Activated CD8-positive, alpha-beta memory T cell treated with anti-CD3 and anti-CD28 coated beads for 4 hours (primary cell): Measurements from ENCODE around the gene NPY5R.

Experiments used
- DNase-seq, 2 donors: peaks; one replicate each; pipeline ENCODE4 v3.0.0-alpha.2; 2020; ENCODE audit warnings: low read depth in 2 of 2

NPY5R gene

GRCh38 chr4:163343604-163344146, at the start of gene NPY5R:
Gene NPY5R (plus strand): TSS chr4:163343892. CDS start chr4:163350274, 6,382 bp downstream.
- no peak for DNase-seq

GRCh38 chr4:163295138-163295537, 48.6 kb upstream of the NPY5R start:
- DNase-seq, result no peak

DNA sequence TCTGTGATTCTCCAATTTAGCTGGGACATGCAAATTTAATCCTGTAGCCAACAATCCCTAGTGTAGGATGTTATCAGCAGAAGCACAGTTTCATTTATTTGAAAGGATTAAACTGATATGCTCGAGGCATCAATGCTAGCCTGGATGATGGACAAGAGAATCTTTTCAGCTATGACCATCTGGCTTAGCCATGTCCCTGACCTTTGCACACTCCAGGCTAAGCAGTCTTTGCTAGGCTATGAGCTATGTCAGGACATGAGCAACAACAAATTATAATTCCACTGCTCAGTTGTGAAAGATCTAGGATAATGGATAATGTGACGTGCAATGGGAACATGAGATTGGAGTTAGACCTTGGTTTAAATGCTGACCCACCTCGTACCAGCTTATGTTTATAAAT, 43.2 kb upstream of the NPY5R start:
- no peak for DNase-seq

DNA sequence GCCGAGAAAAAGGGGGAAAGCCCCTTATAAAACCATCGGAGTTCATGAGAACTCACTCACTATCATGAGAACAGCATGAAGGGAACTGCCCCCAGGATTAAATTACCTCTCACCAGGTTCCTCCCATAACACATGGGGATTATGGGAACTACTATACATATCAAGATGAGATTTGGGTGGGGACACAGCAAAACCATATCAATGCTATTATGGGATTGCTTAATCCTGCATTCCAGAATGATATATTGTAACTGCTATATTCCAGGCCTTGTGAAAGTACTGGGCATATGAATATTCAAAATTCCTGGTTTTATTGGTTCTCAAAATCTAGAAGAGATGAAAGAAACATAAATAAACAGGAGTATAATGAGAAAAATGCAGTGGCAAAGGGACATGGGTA, 40.6 kb upstream of the NPY5R start:
- no peak for DNase-seq

DNA sequence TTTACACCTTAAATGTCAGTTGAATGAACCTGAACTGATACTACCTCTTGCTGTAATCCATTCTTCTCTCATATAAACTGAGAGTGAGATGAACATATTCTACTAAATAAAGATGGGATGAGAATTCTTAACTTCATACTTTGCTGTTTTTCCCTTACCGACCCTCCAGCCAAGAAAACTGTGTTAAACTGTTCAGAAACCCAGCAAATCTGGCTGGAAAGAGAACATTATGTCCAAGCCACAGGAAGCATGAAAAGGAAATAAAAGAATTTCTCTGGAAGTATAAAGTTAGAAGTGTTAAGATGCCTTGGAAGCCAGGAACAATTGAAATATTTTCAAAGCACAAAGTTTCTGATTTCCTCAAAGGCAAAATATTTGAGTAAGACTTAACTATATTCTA, 34.2 kb upstream of the NPY5R start:
- no peak for DNase-seq

GRCh38 chr4:163317110-163317509, 26.6 kb upstream of the NPY5R start:
- DNase-seq, result no peak

DNA sequence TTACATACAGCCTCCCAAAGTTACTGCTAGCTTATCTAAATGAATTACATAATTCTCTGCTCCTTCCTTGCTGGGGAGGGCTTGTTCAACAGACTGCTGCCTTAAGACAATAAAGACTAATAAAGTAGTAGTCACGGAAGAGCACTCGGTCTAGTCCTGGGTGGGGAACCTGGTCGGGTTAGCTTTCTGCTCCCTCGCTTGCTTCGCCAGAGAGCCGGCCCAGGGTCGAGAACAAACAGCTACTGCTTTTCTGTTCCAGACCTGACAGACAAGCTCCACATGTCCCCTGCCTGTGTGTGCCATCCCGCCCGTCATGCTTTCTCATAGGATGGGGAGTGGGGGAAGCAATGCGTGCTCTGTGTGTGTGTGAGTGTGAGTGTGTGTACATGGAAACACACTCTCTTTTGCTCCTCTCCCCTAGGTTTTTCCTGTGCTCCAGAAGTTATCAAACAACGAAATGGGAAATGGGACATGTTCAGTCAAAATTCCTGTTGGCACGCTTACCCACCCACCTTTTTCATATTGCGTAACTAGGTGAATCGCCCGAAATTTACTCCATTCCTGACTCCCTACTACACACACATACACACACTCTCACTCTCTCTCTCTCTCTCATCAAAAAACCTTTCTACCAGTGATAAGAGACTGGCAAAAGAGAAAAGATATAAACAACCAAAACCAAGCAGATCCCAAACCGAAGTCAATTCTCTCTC, 12.6 kb upstream of the NPY5R start:
- no peak for DNase-seq

GRCh38 chr4:163331629-163332376, 11.9 kb upstream of the NPY5R start:
- no peak for DNase-seq

GRCh38 chr4:163332526-163333406, 10.9 kb upstream of the NPY5R start, which contains the start of gene NPY1R:
Gene NPY1R (minus strand): TSS chr4:163332596. CDS start chr4:163326554, 6,042 bp downstream.
- DNase-seq, result no peak

GRCh38 chr4:163335384-163335783, 8.3 kb upstream of the NPY5R start:
- DNase-seq, result no peak

GRCh38 chr4:163344147-163345125, 744 bp downstream of the NPY5R start:
- no peak for DNase-seq

DNA sequence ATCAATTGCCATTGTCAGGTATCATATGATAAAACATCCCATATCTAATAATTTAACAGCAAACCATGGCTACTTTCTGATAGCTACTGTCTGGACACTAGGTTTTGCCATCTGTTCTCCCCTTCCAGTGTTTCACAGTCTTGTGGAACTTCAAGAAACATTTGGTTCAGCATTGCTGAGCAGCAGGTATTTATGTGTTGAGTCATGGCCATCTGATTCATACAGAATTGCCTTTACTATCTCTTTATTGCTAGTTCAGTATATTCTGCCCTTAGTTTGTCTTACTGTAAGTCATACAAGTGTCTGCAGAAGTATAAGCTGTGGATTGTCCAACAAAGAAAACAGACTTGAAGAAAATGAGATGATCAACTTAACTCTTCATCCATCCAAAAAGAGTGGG, 7.0 kb downstream of the NPY5R start:
- DNase-seq, result no peak

DNA sequence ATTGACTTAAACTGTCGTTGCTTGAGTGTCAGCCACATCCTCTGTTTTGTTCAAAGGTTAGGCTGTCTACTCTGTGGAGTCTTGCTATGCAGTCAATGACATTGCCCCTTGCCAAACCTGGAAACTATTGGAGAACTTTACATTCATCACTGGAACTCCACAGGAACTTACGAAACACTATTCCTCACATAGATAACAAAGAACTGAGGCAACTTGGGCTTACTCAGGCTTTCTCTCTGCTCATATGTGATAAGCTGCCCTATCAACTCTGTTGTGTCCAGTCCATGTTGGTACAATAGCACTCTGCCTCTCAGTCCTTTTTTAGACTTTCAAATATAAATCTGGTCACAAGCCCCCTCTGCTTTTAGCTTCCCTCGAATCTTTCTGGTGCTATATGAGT, 9.4 kb downstream of the NPY5R start:
- DNase-seq, result no peak

GRCh38 chr4:163356104-163356503, 12.4 kb downstream of the NPY5R start:
- DNase-seq, result no peak

DNA sequence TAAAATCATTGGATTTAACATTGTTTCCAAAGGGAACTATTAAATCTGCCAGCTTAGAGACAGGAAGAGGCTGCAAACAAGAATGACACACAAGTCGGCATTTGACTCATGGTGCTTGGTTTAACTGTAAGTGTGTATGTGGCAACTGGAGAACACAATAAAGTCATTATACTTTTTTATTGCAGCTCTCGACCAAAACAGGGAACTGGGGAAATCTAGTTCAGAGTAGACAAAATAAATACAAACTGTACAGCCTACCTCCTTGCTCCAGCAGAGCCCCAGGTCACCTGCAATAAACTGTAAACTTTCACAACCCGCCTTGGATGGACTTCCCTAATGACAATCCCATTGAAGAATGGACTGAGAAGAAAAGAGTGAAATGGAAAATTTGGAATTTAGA, 24.0 kb downstream of the NPY5R start:
- no peak for DNase-seq

DNA sequence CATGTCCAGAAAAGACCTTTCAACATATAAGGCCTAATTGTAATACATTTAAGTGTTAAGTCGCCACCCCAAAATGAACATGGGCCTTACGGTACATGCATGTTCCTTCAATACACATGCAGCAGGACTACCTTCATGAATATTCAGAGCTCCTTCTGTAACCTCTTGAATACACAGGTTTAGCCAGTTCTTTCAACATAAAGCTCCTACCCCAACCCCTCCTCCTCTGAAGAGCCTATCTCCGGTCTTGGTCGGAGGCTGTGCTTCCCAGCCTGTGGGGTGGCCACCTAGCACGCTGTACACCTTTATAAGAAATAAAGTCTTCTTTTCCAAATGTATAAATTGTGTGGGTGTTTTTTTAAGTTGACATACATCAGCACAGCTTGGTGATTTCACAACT, 28.3 kb downstream of the NPY5R start:
- DNase-seq, result no peak

- DNase-seq, result no peak
Observed at GRCh38 chr4:163378661-163379060, 35.0 kb downstream of the NPY5R start.

DNA sequence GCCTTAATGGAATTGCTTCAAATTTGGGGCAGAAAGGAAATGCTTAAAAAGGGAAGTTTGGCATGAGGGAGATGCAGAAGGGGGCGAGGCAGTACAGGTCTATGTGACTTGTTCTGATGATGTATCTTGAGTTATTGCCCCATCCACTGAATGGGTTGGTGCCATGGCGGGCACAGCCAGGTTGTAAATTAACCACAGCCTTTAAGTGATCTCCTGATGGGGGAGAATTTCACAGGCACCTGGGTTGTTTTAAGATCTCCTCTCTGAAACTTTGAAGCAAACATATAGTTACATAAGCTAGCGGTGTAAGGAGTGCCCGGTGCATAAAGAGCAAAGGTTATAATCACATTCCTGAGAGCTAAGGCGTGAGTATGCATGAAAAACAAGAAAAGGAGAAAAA, 37.0 kb downstream of the NPY5R start:
- no peak for DNase-seq

DNA sequence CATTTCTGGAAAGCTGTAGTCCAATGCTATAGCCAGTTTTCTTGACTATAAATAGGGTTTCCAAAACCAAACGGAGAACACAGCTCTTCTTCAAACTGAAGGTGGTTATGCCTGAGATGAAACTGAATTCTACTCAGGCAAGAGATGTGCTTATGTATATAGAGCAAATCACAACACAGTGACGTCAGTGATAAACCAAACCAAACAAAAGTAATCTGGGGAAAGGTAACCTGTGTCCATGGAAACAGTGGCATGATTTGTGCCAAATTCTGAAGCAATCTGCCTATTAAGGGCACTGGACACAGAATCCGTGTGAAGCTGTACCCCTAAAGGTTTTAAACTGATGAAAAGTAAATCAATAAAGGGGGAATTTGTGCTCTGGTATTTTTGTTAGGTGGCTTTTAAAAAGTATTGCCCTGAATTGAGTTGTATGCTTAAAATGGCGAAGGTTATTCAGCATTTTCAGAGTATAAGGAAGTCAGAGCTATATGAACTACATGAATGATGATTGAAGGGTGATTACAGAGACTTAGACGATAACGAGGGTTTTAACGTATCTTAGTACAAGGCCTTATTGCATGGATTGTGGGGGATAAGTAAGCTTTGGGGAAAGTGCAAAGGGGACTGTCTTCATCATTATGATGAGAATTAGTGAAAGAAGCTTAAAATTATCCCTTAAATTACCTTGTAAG, 38.6 kb downstream of the NPY5R start:
- DNase-seq, result no peak

GRCh38 chr4:163384434-163384833, 40.7 kb downstream of the NPY5R start:
- DNase-seq, result no peak
